WTC11 (cell line): ENCODE results near the gene MS4A15. TPM values are rescaled to one million over a fixed set of nuclear protein-coding genes. Genes with fewer than 3 reads are reported as not detected.

Experiments
- ATAC-seq: fragments of 200-7000 bp; cut with Tn5 transposase; 2 replicates; pipeline ENCODE4 v1.10.0; 2021; ENCODE audit warnings: mild to moderate bottlenecking, moderate library complexity
- CTCF ChIA-PET: fragments of 300-600 bp; sonication (Branson Sonifier 250); formaldehyde crosslinking; loops from one replicate; lab custom pipeline; 2021; ENCODE audit warnings: antibody characterized with exemption; lab: Charles Lee
- POLR2A ChIA-PET: fragments of 350-600 bp; sonication (Branson Sonifier 250); formaldehyde crosslinking; loops from one replicate; lab custom pipeline; 2021; ENCODE audit warnings: antibody characterized with exemption; lab: Charles Lee
- DNase-seq: peaks from one replicate; pipeline ENCODE4 v3.0.0; 2021; ENCODE audit warnings: low spot score
- H3K27ac Mint-ChIP-seq: 2 replicates; pipeline ENCODE4 v1.8.0; 2021; ENCODE audit warnings: mixed read lengths
- H3K27me3 Mint-ChIP-seq: 2 replicates; pipeline ENCODE4 v1.8.0; 2021; ENCODE audit warnings: low read depth, mild to moderate bottlenecking, moderate library complexity, mixed read lengths
- H3K36me3 Mint-ChIP-seq: 2 replicates; pipeline ENCODE4 v1.8.0; 2021; ENCODE audit warnings: mixed read lengths
- H3K4me1 Mint-ChIP-seq: 2 replicates; pipeline ENCODE4 v1.8.0; 2022; ENCODE audit warnings: mixed read lengths
- H3K4me3 Mint-ChIP-seq: 2 replicates; pipeline ENCODE4 v1.8.0; 2021; ENCODE audit warnings: mild to moderate bottlenecking, moderate library complexity, mixed read lengths
- H3K9me3 Mint-ChIP-seq: 2 replicates; pipeline ENCODE4 v1.8.0; 2021; ENCODE audit warnings: mixed read lengths
- E2F5 ChIP-seq: sonication (generic); formaldehyde crosslinking; IDR thresholded peaks from 2 replicates; pipeline ENCODE4 v1.8.1; 2022; ENCODE audit warnings: mild to moderate bottlenecking, moderate library complexity, missing genetic modification reagents
- ELF4 ChIP-seq: sonication (generic); formaldehyde crosslinking; IDR thresholded peaks from 2 replicates; pipeline ENCODE4 v1.8.1; 2022; ENCODE audit warnings: low read depth, mild to moderate bottlenecking, moderate library complexity, missing genetic modification reagents
- ERG ChIP-seq: fragments of 250-450 bp; sonication (Bioruptor Pico); IDR thresholded peaks from 2 replicates; pipeline ENCODE4 v1.8.0; 2021; ENCODE audit warnings: mild to moderate bottlenecking
- FOXJ3 ChIP-seq: sonication (generic); formaldehyde crosslinking; IDR thresholded peaks from 2 replicates; pipeline ENCODE4 v1.9.0; 2021; ENCODE audit warnings: missing genetic modification reagents, mild to moderate bottlenecking, borderline replicate concordance
- GTF2I ChIP-seq: fragments of 250-450 bp; sonication (Bioruptor Pico); conservative IDR thresholded peaks from 2 replicates; pipeline ENCODE4 v1.4.0; 2021; ENCODE audit warnings: mild to moderate bottlenecking
- IRF2 ChIP-seq: sonication (generic); formaldehyde crosslinking; IDR thresholded peaks from 2 replicates; pipeline ENCODE4 v1.8.0; 2022; ENCODE audit warnings: low read depth, missing genetic modification reagents, borderline replicate concordance
- KAT7 ChIP-seq: sonication (generic); formaldehyde crosslinking; IDR thresholded peaks from 2 replicates; pipeline ENCODE4 v1.8.1; 2023; ENCODE audit warnings: missing genetic modification reagents, mild to moderate bottlenecking, borderline replicate concordance
- RELA ChIP-seq: sonication (generic); formaldehyde crosslinking; IDR thresholded peaks from 2 replicates; pipeline ENCODE4 v1.8.1; 2022; ENCODE audit warnings: missing genetic modification reagents, mild to moderate bottlenecking, borderline replicate concordance
- TCF7 ChIP-seq: sonication (generic); formaldehyde crosslinking; IDR thresholded peaks from 2 replicates; pipeline ENCODE4 v1.8.0; 2022; ENCODE audit warnings: mild to moderate bottlenecking, low read depth, missing genetic modification reagents, moderate library complexity
- TEAD4 ChIP-seq: sonication (generic); formaldehyde crosslinking; IDR thresholded peaks from 2 replicates; pipeline ENCODE4 v1.8.0; 2022; ENCODE audit warnings: mild to moderate bottlenecking, missing genetic modification reagents
- USF1 ChIP-seq: sonication (generic); formaldehyde crosslinking; IDR thresholded peaks from 2 replicates; pipeline ENCODE4 v1.8.0; 2022; ENCODE audit warnings: mild to moderate bottlenecking, missing genetic modification reagents
- ZBTB43 ChIP-seq: sonication (generic); formaldehyde crosslinking; IDR thresholded peaks from 2 replicates; pipeline ENCODE4 v1.8.1; 2023; ENCODE audit warnings: mild to moderate bottlenecking, missing genetic modification reagents
- ZNF121 ChIP-seq: sonication (generic); formaldehyde crosslinking; IDR thresholded peaks from 2 replicates; pipeline ENCODE4 v1.8.0; 2023; ENCODE audit warnings: missing genetic modification reagents
- ZNF219 ChIP-seq: sonication (generic); formaldehyde crosslinking; IDR thresholded peaks from 2 replicates; pipeline ENCODE4 v1.8.0; 2023; ENCODE audit warnings: missing genetic modification reagents, mild to moderate bottlenecking, borderline replicate concordance
- ZNF232 ChIP-seq: sonication (generic); formaldehyde crosslinking; IDR thresholded peaks from 2 replicates; pipeline ENCODE4 v1.8.0; 2022; ENCODE audit warnings: mild to moderate bottlenecking, missing genetic modification reagents
- ZNF263 ChIP-seq: sonication (generic); formaldehyde crosslinking; IDR thresholded peaks from 2 replicates; pipeline ENCODE4 v1.8.1; 2022; ENCODE audit warnings: low read depth, mild to moderate bottlenecking, moderate library complexity, missing genetic modification reagents
- total RNA-seq: library from RNA; stranded (reverse); gene quantifications from 3 replicates; pipeline ENCODE4 v1.2.3, GENCODE V29; 2021
- TF ChIP-seq, protein P1 (sequence below): sonication (generic); formaldehyde crosslinking; IDR thresholded peaks from 2 replicates; pipeline ENCODE4 v1.8.1; 2023; ENCODE audit warnings: mild to moderate bottlenecking, missing genetic modification reagents, moderate library complexity

The MS4A15 gene
- total RNA-seq, 1 experiment from 2014 or later: 0.09 TPM

DNA sequence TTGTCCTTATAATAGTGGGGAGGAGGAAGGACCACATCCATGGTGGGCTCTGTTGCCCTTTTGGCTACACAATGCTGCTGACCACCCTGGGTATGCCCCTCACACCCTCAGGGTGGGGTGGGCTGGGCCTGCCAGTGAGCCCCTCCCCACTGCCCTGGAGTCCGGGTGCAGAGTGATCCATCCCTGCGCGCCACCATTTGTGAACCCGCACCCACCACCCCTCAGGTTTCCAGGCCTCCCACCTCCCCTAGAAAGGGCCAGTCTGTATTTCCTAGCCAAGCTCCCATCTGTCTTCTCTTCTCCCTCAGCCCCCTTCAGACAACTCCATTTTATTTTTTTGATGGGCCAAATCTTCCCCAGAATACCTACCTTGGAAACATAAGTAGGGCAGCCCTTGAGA is 53.5 kb downstream of the MS4A15 start:
- ChIA-PET CTCF (no interaction called here), POLR2A (no interaction called here)
- no peak for ATAC-seq
- H3K27me3 Mint-ChIP-seq: 0 out of 2 replicates have a peak, but pooled peaks cover 6% of the 10 kb centered on the region
- DNase-seq: no peak
- H3K27ac Mint-ChIP-seq: no peak overlapping the region
- H3K36me3 Mint-ChIP-seq: 0 out of 2 replicates have a peak, but pooled peaks cover 3% of the 10 kb centered on the region
- H3K9me3 Mint-ChIP-seq: peaks cover 12% of the 10 kb centered on the region
- H3K4me1 Mint-ChIP-seq: no peaks in the 10 kb centered on the region
- no peak overlapping the region for H3K4me3 Mint-ChIP-seq
- no peak for TF ChIP-seq ZNF219 (CRISPR knock-in tag)
- TF ChIP-seq E2F5: no peak

GRCh38 chr11:60810569-60810968 is 53.9 kb downstream of the MS4A15 start:
- no peak for DNase-seq
- Mint-ChIP-seq H3K9me3 (peaks cover 12% of the 10 kb centered on the region), H3K36me3 (0 out of 2 replicates have a peak, but pooled peaks cover 3% of the 10 kb centered on the region), H3K4me1 (no peaks in the 10 kb centered on the region), H3K27ac (no peak overlapping the region), H3K4me3 (no peak overlapping the region), H3K27me3 (0 out of 2 replicates have a peak, but pooled peaks cover 6% of the 10 kb centered on the region)
- CTCF ChIA-PET: interaction anchor here (0.6 to 1.5 kb wide), 2 partner anchors 21 to 173 kb away, joined by 4 to 5 read pairs; no protein-coding TSS in a partner anchor
- no peak for TF ChIP-seq TCF7 (CRISPR knock-in tag)
- ATAC-seq: no peak
- POLR2A ChIA-PET: no interaction called here

GRCh38 chr11:60813324-60813723 is 56.7 kb downstream of the MS4A15 start:
- no peak for ATAC-seq
- no peak overlapping the region for H3K27ac Mint-ChIP-seq
- ChIA-PET CTCF (interaction anchor here (1.0 to 1.4 kb wide), 3 partner anchors 18 to 57 kb away, joined by 3 to 5 read pairs (median 4); partner anchors contain the start of gene MS4A15), POLR2A (interaction anchor here (0.6 kb wide), 1 partner anchor 1096 kb away, joined by 3 read pairs; no protein-coding TSS in a partner anchor)
- H3K27me3 Mint-ChIP-seq: peaks cover 9% of the 10 kb centered on the region; the same call in 1 of the 2 replicates
- TF ChIP-seq USF1 (no peak), RELA (CRISPR knock-in tag) (no peak), GTF2I (CRISPR knock-in tag) (no peak), ZBTB43 (CRISPR knock-in tag) (no peak), ZNF121 (CRISPR knock-in tag) (no peak), KAT7 (CRISPR knock-in tag) (no peak), ZNF232 (CRISPR knock-in tag) (no peak), ELF4 (no peak), ZNF263 (CRISPR knock-in tag) (no peak), ERG (CRISPR knock-in tag) (no peak), IRF2 (CRISPR knock-in tag) (no peak), FOXJ3 (CRISPR knock-in tag) (no peak), TEAD4 (no peak)
- TF ChIP-seq, protein P1, sequence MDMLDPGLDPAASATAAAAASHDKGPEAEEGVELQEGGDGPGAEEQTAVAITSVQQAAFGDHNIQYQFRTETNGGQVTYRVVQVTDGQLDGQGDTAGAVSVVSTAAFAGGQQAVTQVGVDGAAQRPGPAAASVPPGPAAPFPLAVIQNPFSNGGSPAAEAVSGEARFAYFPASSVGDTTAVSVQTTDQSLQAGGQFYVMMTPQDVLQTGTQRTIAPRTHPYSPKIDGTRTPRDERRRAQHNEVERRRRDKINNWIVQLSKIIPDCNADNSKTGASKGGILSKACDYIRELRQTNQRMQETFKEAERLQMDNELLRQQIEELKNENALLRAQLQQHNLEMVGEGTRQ (CRISPR knock-in tag): no peak
- H3K4me3 Mint-ChIP-seq: no peak overlapping the region
- peaks cover 26% of the 10 kb centered on the region for H3K9me3 Mint-ChIP-seq
- no peak for DNase-seq
- H3K4me1 Mint-ChIP-seq: no peaks in the 10 kb centered on the region
- H3K36me3 Mint-ChIP-seq: peaks cover 13% of the 10 kb centered on the region
